Osteocyte (in vitro differentiated cells): Measurements from ENCODE around the gene ABCG2. TPM values are rescaled to one million over a fixed set of nuclear protein-coding genes. Genes with fewer than 3 reads are reported as not detected.

Experiments used
- DNase-seq: peaks from one replicate; pipeline ENCODE4 v3.0.0; 2021; ENCODE audit warnings: mixed read lengths; ENCODE audit not compliant: unreplicated experiment; ENCODE audit errors: extremely low spot score
- H3K27ac Mint-ChIP-seq: one replicate; pipeline ENCODE4 v1.8.0; 2021; ENCODE audit warnings: mild to moderate bottlenecking, mixed read lengths; ENCODE audit not compliant: unreplicated experiment
- H3K27me3 Mint-ChIP-seq: one replicate; pipeline ENCODE4 v1.8.0; 2021; ENCODE audit warnings: mixed read lengths; ENCODE audit not compliant: unreplicated experiment
- H3K36me3 Mint-ChIP-seq: one replicate; pipeline ENCODE4 v1.8.0; 2021; ENCODE audit warnings: mixed read lengths; ENCODE audit not compliant: unreplicated experiment
- H3K4me1 Mint-ChIP-seq: one replicate; pipeline ENCODE4 v1.8.0; 2021; ENCODE audit warnings: mixed read lengths; ENCODE audit not compliant: unreplicated experiment
- H3K4me3 Mint-ChIP-seq: one replicate; pipeline ENCODE4 v1.8.0; 2021; ENCODE audit warnings: mild to moderate bottlenecking, moderate library complexity, mixed read lengths; ENCODE audit not compliant: unreplicated experiment
- H3K9me3 Mint-ChIP-seq: one replicate; pipeline ENCODE4 v1.8.0; 2021; ENCODE audit warnings: mixed read lengths; ENCODE audit not compliant: unreplicated experiment
- CTCF ChIP-seq: fragments of 200-600 bp; sonication (generic); IDR thresholded peaks from 2 replicates; pipeline ENCODE4 v1.5.0; 2021; ENCODE audit warnings: antibody characterized with exemption, mild to moderate bottlenecking, moderate library complexity
- total RNA-seq: library from RNA; stranded (reverse); gene quantifications from 2 replicates; pipeline ENCODE4 v1.2.1, GENCODE V29; 2021

Gene ABCG2
- total RNA-seq, 1 donor from 2014 or later, result 0.24 TPM

GRCh38 chr4:88098993-88099752 lies 59.3 kb downstream of the ABCG2 start:
- Mint-ChIP-seq H3K4me1 (no peaks in the 10 kb centered on the region), H3K27me3 (no peaks in the 10 kb centered on the region), H3K4me3 (no peak overlapping the region), H3K36me3 (no peaks in the 10 kb centered on the region), H3K27ac (no peak overlapping the region), H3K9me3 (no peaks in the 10 kb centered on the region)
- DNase-seq, result no peak
- TF ChIP-seq CTCF, result no peak

GRCh38 chr4:88097781-88098180 lies 60.7 kb downstream of the ABCG2 start:
- no peaks in the 10 kb centered on the region for H3K4me1 Mint-ChIP-seq
- no peaks in the 10 kb centered on the region for H3K27me3 Mint-ChIP-seq
- no peak overlapping the region for H3K27ac Mint-ChIP-seq
- TF ChIP-seq CTCF, result no peak
- no peak for DNase-seq
- no peak overlapping the region for H3K4me3 Mint-ChIP-seq
- H3K9me3 Mint-ChIP-seq, result no peaks in the 10 kb centered on the region
- H3K36me3 Mint-ChIP-seq, result no peaks in the 10 kb centered on the region

- H3K4me1 Mint-ChIP-seq, result no peaks in the 10 kb centered on the region
- no peak for TF ChIP-seq CTCF
- DNase-seq, result no peak
- H3K9me3 Mint-ChIP-seq, result no peaks in the 10 kb centered on the region
- H3K4me3 Mint-ChIP-seq, result no peak overlapping the region
- H3K27ac Mint-ChIP-seq, result no peak overlapping the region
- no peaks in the 10 kb centered on the region for H3K27me3 Mint-ChIP-seq
- no peaks in the 10 kb centered on the region for H3K36me3 Mint-ChIP-seq
Observed at GRCh38 chr4:88097301-88097700, 61.1 kb downstream of the ABCG2 start.

GRCh38 chr4:88093874-88094273 lies 64.6 kb downstream of the ABCG2 start:
- Mint-ChIP-seq H3K27ac (no peak overlapping the region), H3K36me3 (no peaks in the 10 kb centered on the region), H3K9me3 (no peaks in the 10 kb centered on the region), H3K27me3 (no peaks in the 10 kb centered on the region), H3K4me3 (no peak overlapping the region), H3K4me1 (no peaks in the 10 kb centered on the region)
- no peak for TF ChIP-seq CTCF
- DNase-seq, result no peak

GRCh38 chr4:88091378-88091777 lies 67.1 kb downstream of the ABCG2 start:
- Mint-ChIP-seq H3K9me3 (no peaks in the 10 kb centered on the region), H3K27me3 (peaks cover 2% of the 10 kb centered on the region), H3K27ac (no peak overlapping the region), H3K36me3 (no peaks in the 10 kb centered on the region), H3K4me3 (no peak overlapping the region), H3K4me1 (no peaks in the 10 kb centered on the region)
- DNase-seq, result no peak
- TF ChIP-seq CTCF, result no peak
